Stimulated activated CD4-positive, alpha-beta T cell treated with anti-CD3 and anti-CD28 coated beads, Interleukin-1b, Interleukin-23, amount 100 ng/mL, for 24 hours (primary cell): Measurements from ENCODE around the gene ERF.
A peak's percentile ranks its signal among the peaks of the same experiment; 100 is the strongest.

Experiments
- DNase-seq, 4 experiments: peaks; one replicate each; pipeline ENCODE4 v3.0.0-alpha.2; 2020; ENCODE audit warnings: low read depth in 4 of 4, low spot score in 1 of 4

Gene ERF

DNA sequence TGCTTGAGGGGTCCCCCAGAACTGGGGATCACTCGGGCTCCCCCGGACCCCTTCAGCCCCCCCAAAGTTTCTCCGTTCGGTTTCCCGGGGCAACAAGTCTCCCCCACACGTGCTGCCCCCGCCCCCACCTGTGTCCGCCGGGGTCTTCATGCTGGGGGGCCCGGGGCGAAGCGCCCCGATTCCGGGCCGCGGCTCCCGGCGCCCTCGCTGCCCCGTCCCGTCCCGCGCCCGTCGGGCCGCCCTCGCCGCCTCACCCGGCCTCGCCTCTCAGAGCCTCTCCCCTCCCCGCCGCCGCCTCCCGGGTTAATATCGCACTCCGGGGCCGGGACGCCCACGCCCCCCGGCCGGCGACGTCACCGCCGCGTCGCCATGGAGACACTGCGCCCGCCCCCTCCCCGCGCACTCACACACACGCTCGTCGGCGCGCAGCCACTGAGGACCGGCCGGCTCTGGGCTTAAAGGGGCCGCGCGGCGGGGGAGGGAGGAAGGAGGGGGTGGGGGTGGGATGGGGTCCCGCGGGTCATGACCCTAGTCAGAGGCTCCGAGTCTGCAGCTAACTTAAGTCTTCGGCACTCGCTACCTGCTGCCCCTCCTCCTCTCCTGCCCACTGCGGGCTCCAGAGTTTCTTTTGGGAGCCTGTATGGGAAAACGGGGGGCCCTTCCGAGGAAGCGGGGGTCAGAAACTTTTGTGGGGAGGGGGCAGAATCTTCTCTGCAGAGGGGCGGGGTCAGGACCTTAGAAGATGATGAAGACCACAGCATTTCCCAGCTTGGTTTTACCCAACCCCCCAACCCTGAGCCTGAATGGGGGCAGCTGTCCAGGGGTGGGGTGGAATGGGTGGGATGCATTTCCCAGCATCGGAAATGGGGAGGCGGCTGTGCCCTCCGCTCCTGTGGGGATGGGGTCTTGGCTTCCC is at the start of gene ERF:
ERF (minus strand) TSS at position 279 of the 916 bp plus-strand sequence; CDS start at position 150, 129 bp downstream.
- peak; percentile 85 to 94 (median 87) for DNase-seq

GRCh38 chr19:42303876-42304275 is 48.9 kb upstream of the ERF start:
- no peak for DNase-seq

GRCh38 chr19:42303101-42303464 is 48.2 kb upstream of the ERF start:
- no peak for DNase-seq

GRCh38 chr19:42301646-42302203 is 46.8 kb upstream of the ERF start, which contains the start of gene PRR19:
Gene PRR19 (plus strand): TSS chr19:42302132. CDS start chr19:42309585, 7,453 bp downstream.
- DNase-seq = no peak

- DNase-seq = no peak
Measured at GRCh38 chr19:42297039-42297438, 42.1 kb upstream of the ERF start.

DNA sequence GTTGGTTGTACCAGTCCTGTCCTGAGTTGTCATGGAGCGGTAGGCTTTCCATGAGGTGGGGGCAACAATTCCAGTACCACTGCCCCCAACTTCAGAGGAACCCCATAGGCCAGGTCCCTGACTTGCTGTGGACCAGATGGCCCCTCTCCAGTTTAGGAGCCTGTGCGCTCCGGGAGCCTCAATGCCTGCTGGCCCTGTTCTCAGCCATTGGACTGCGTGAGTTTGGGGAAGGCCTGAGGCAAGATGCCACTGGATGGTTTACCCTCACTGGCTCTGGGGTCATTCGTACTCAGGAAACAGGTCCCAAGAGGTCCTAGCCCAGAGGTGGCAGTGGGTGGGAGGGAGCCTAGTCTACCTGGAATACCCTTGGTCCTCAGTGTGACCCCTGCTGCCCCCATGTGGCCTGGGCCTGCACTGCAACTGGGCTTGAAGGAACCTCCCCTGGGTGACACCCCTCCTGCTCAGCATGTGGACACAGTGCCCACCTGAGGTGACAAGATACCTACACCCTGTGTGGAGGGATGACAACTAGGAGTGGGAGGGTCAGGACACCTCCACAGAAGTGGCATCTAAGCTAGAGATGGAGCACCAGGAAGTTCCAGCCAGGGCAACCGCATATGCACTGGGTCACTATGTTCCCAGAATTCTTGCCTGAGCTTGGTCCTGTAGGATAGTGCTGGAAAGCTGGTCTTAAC is 41.0 kb upstream of the ERF start:
- DNase-seq = peak; percentile 78 to 89 (median 83)

DNA sequence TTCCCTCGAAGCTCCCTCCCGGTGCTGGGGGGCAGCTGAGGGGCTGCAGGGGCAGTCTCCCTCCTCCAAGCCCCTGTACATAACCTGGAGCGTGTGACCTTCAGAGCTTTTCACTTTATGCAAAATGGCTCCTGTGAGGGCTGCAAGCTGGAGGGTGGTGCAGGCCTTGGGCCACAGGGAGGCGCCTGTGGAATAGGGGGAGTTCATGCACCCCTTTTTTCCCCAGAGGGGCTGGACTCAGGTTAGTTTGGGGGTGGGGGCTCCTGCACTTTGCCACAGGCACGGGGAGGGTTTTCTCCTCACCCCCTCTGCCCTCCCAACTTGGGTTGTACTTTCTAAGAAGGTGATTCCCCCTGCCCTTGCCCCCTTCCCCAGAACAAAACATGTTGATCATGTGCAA is 40.4 kb upstream of the ERF start:
- no peak for DNase-seq

GRCh38 chr19:42294471-42295137 is 39.7 kb upstream of the ERF start:
- DNase-seq = no peak

GRCh38 chr19:42293948-42294347 is 39.0 kb upstream of the ERF start:
- DNase-seq = no peak

DNA sequence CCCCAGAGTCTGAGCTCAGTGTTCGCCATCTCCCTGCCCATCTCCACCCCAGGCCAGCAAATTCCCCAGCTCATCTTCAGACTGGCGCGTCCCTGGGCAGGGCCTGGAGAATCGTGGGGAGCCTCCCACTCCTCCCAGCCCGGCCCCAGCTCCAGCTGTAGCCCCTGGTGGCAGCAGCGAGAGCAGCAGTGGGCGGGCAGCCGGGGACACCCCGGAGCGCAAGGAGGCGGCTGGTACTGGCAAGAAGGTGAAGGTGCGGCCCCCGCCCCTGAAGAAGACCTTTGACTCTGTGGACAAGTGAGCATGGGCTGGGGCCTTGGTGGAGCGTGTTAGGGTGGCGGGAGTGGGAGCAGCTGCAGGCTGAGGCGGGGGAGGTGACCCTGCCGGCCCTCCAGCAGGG is 38.6 kb upstream of the ERF start:
- DNase-seq = no peak

DNA sequence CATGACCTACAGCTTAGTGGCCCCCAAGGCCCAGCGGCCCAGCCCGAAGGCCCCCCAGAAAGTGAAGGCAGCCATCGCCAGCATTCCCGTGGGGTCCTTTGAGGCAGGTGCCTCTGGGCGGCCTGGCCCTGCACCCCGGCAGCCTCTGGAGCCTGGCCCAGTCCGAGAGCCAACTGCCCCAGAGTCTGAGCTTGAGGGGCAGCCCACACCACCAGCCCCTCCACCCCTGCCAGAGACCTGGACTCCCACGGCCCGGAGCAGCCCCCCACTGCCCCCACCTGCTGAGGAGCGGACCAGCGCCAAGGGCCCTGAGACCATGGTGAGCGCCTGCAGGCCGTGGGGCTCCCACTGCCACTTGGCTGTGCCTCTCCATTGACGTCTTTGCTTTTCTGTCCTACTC is 38.0 kb upstream of the ERF start:
- no peak for DNase-seq

- no peak for DNase-seq
Measured at GRCh38 chr19:42292042-42292960, 37.4 kb upstream of the ERF start.

DNA sequence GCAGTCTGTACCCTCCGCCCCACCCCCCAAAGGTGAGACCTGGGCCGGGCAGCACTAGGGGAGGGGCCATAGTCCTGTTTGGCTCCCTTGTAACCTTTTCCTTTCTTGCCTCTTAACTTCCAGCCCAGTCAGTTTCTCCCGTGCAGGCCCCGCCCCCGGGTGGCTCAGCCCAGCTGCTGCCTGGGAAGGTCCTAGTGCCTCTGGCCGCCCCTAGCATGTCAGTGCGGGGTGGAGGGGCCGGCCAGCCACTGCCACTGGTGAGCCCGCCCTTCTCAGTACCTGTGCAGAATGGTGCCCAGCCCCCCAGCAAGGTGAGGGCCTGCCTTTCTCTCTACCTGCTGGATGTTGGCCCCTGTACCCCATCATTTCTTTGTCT is 36.5 kb upstream of the ERF start:
- no peak for DNase-seq

DNA sequence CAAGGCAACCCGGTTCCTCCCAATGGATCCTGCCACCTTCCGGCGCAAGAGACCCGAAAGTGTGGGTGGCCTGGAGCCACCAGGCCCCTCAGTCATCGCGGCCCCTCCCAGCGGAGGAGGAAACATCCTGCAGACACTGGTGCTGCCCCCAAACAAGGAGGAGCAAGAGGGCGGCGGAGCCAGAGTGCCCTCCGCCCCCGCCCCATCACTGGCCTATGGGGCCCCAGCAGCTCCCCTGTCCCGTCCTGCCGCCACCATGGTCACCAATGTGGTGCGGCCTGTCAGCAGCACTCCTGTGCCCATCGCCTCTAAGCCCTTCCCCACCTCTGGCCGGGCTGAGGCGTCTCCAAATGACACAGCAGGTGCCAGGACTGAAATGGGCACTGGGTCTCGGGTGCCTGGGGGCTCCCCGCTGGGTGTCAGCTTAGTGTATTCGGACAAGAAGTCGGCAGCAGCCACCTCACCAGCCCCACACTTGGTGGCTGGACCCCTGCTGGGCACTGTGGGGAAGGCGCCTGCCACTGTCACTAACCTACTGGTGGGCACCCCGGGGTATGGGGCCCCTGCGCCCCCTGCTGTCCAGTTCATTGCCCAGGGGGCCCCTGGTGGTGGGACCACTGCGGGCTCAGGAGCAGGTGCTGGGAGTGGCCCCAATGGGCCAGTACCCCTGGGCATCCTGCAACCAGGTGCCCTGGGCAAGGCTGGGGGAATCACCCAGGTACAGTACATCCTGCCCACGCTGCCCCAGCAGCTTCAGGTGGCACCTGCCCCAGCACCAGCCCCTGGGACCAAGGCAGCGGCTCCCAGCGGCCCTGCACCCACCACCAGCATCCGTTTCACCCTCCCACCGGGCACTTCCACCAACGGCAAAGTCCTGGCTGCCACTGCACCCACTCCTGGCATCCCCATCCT is 35.9 kb upstream of the ERF start:
- no peak for DNase-seq

DNA sequence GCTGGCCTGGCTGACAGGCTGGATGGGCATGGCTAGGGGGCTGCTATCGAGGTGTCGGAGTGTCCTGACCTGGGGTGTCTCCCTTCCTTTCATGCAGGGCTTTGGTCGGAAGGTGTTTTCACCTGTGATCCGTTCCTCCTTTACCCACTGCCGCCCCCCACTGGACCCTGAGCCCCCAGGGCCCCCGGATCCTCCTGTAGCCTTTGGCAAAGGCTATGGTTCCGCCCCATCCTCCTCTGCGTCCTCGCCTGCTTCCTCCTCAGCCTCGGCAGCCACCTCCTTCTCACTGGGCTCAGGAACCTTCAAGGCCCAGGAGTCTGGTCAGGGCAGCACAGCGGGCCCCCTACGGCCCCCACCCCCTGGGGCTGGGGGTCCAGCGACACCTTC is 35.2 kb upstream of the ERF start:
- no peak for DNase-seq

- DNase-seq = no peak
Measured at GRCh38 chr19:42289556-42290041, 34.7 kb upstream of the ERF start.

GRCh38 chr19:42288881-42289555 is 34.1 kb upstream of the ERF start:
- no peak for DNase-seq

DNA sequence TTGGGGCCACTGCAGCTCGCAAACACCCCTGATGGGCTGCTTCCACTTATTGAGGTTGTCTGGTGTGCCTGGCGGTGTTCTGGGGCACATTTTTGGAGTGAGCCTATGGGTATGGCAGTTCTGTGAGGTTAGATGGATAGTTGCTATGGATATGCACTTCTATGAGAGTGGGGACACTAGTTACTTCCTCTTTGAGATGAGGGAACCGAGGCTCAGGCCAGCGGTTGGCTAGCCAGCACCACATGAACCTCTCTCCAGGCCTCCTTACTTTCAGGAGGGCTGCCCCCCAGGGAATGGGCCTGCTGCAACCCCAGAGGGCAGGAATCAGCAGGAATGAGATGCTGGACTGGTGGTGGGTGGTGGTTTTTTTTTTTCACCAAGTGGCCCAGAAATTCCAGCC is 33.5 kb upstream of the ERF start:
- no peak for DNase-seq

- no peak for DNase-seq
Measured at GRCh38 chr19:42287827-42288107, 32.8 kb upstream of the ERF start.
